IMR-90 (cell line): ENCODE results near the gene MSMP. TPM values are rescaled to one million over a fixed set of nuclear protein-coding genes. Genes with fewer than 3 reads are reported as not detected.
A peak's percentile ranks its signal among the peaks of the same experiment; 100 is the strongest.

ENCODE experiments used
- ATAC-seq: fragments of 200-7000 bp; cut with Tn5 transposase; 2 replicates; pipeline ENCODE4 v1.9.1; 2020; ENCODE audit warnings: low read depth, mild to moderate bottlenecking, moderate library complexity
- BruUV-seq: library from RNA; stranded (reverse); fragments of 400-500 nt; replicated peaks from 2 replicates; lab custom pipeline; 2021; lab: Mats Ljungman, UMichigan
- CTCF ChIA-PET: fragments of 300-600 bp; formaldehyde crosslinking; extraction: SDS; loops from one replicate; lab custom pipeline; 2021; ENCODE audit warnings: antibody characterized with exemption; lab: Yijun Ruan, JAX
- POLR2A ChIA-PET: fragments of 300-600 bp; sonication (Branson Sonifier 250); formaldehyde crosslinking; loops from one replicate; lab custom pipeline; 2022; ENCODE audit warnings: antibody characterized with exemption; ENCODE audit not compliant: unreplicated experiment; lab: Charles Lee
- DNase-seq: peaks from one replicate; pipeline ENCODE4 v3.0.0; 2013
- H2AFZ ChIP-seq: replicated peaks from 2 replicates; pipeline ENCODE3; 2013; ENCODE audit warnings: low read length, mild to moderate bottlenecking; ENCODE audit not compliant: poor library complexity
- H2AK5ac ChIP-seq: 2 replicates; pipeline ENCODE4 v1.6.1; 2013; ENCODE audit warnings: low read depth, low read length, inconsistent platforms
- H2AK9ac ChIP-seq: replicated peaks from 2 replicates; pipeline ENCODE3; 2013; ENCODE audit warnings: mild to moderate bottlenecking, low read depth, low read length, moderate library complexity; ENCODE audit not compliant: poor library complexity
- H2BK120ac ChIP-seq: 2 replicates; pipeline ENCODE4 v1.6.1; 2013; ENCODE audit warnings: low read depth, low read length, inconsistent platforms
- H2BK15ac ChIP-seq: 3 replicates; pipeline ENCODE4 v1.6.1; 2013; ENCODE audit warnings: low read depth, low read length, inconsistent platforms
- H2BK20ac ChIP-seq: 2 replicates; pipeline ENCODE4 v1.6.1; 2013; ENCODE audit warnings: low read depth, mild to moderate bottlenecking, inconsistent platforms, low read length, moderate library complexity
- H2BK5ac ChIP-seq: 2 replicates; pipeline ENCODE4 v1.6.1; 2013; ENCODE audit warnings: mild to moderate bottlenecking, low read depth, low read length, inconsistent platforms; ENCODE audit not compliant: poor library complexity, severe bottlenecking
- H3K14ac ChIP-seq: replicated peaks from 2 replicates; pipeline ENCODE4 v1.6.1; 2013; ENCODE audit warnings: low read depth, low read length, inconsistent platforms
- H3K18ac ChIP-seq: 2 replicates; pipeline ENCODE4 v1.6.1; 2013; ENCODE audit warnings: low read depth, low read length, control low read depth
- H3K23ac ChIP-seq: 2 replicates; pipeline ENCODE4 v1.6.1; 2013; ENCODE audit warnings: low read depth, low read length, inconsistent platforms
- H3K27ac ChIP-seq: 2 replicates; pipeline ENCODE4 v1.5.1; 2013; ENCODE audit warnings: mild to moderate bottlenecking, control low read depth, low read length; ENCODE audit not compliant: insufficient read depth
- H3K27me3 ChIP-seq: 2 replicates; pipeline ENCODE4 v1.6.1; 2013; ENCODE audit warnings: low read length; ENCODE audit not compliant: control insufficient read depth, insufficient read depth
- H3K36me3 ChIP-seq: 2 replicates; pipeline ENCODE4 v1.6.1; 2013; ENCODE audit warnings: low read length, mixed read lengths; ENCODE audit not compliant: control insufficient read depth, insufficient read depth
- H3K4ac ChIP-seq: 2 replicates; pipeline ENCODE4 v1.6.1; 2013; ENCODE audit warnings: low read depth, low read length, inconsistent platforms
- H3K4me1 ChIP-seq: 2 replicates; pipeline ENCODE4 v1.6.1; 2013; ENCODE audit warnings: low read length, mixed read lengths; ENCODE audit not compliant: control insufficient read depth, insufficient read depth
- H3K4me2 ChIP-seq: 2 replicates; pipeline ENCODE4 v1.6.1; 2013; ENCODE audit warnings: low read depth, mild to moderate bottlenecking, control low read depth, low read length, moderate library complexity
- H3K4me3 ChIP-seq: 2 replicates; pipeline ENCODE4 v1.5.1; 2013; ENCODE audit warnings: low read depth, mild to moderate bottlenecking, control low read depth, low read length, moderate library complexity; ENCODE audit not compliant: insufficient read depth
- H3K56ac ChIP-seq: 2 replicates; pipeline ENCODE4 v1.6.1; 2013; ENCODE audit warnings: low read length, inconsistent platforms; ENCODE audit not compliant: insufficient read depth; ENCODE audit errors: extremely low read depth
- H3K79me1 ChIP-seq, 2 experiments: 2 replicates each; pipeline ENCODE4 v1.6.1; 2013; ENCODE audit warnings: low read length in 2 of 2, inconsistent platforms in 1 of 2, low read depth in 1 of 2
- H3K9ac ChIP-seq: 2 replicates; pipeline ENCODE4 v1.6.1; 2013; ENCODE audit warnings: low read depth, low read length, control low read depth
- H3K9me1 ChIP-seq: 2 replicates; pipeline ENCODE4 v1.6.1; 2013; ENCODE audit warnings: low read length, inconsistent platforms; ENCODE audit not compliant: insufficient read depth
- H3K9me3 ChIP-seq: 2 replicates; pipeline ENCODE4 v1.6.1; 2013; ENCODE audit warnings: low read length; ENCODE audit not compliant: control insufficient read depth, insufficient read depth
- H4K20me1 ChIP-seq: 2 replicates; pipeline ENCODE4 v1.6.1; 2013; ENCODE audit warnings: low read length, inconsistent platforms; ENCODE audit not compliant: insufficient read depth
- H4K5ac ChIP-seq: 2 replicates; pipeline ENCODE4 v1.6.1; 2013; ENCODE audit warnings: mild to moderate bottlenecking, low read depth, low read length, control low read depth
- H4K8ac ChIP-seq, 2 experiments: 2 replicates each; pipeline ENCODE4 v1.6.1; 2013; ENCODE audit warnings: low read depth in 2 of 2, low read length in 2 of 2, control low read depth in 1 of 2, inconsistent platforms in 1 of 2
- H4K91ac ChIP-seq: 2 replicates; pipeline ENCODE4 v1.6.1; 2013; ENCODE audit warnings: low read depth, low read length, inconsistent platforms; ENCODE audit not compliant: insufficient read depth
- BHLHE40 ChIP-seq: fragments of 150-350 bp; IDR thresholded peaks from 2 replicates; pipeline ENCODE4 v1.6.1; 2016; ENCODE audit warnings: mild to moderate bottlenecking, low read depth, low read length
- CEBPB ChIP-seq: IDR thresholded peaks from 2 replicates; pipeline ENCODE4 v1.6.1; 2012; ENCODE audit warnings: low read depth, low read length, improper control_type of control experiment
- FOS ChIP-seq: fragments of 150-350 bp; IDR thresholded peaks from 2 replicates; pipeline ENCODE4 v1.6.1; 2016; ENCODE audit warnings: low read depth, low read length
- MAFK ChIP-seq: IDR thresholded peaks from 2 replicates; pipeline ENCODE4 v1.6.1; 2012; ENCODE audit warnings: low read depth, low read length, improper control_type of control experiment
- MAZ ChIP-seq: IDR thresholded peaks from 2 replicates; pipeline ENCODE4 v1.6.1; 2012; ENCODE audit warnings: low read depth, mild to moderate bottlenecking, low read length, improper control_type of control experiment, moderate library complexity, borderline replicate concordance
- MXI1 ChIP-seq: IDR thresholded peaks from 2 replicates; pipeline ENCODE4 v1.6.1; 2012; ENCODE audit warnings: low read depth, mild to moderate bottlenecking, low read length, moderate library complexity, borderline replicate concordance
- NFE2L2 ChIP-seq: fragments of 150-350 bp; IDR thresholded peaks from 2 replicates; pipeline ENCODE4 v1.6.1; 2016; ENCODE audit warnings: low read depth, mild to moderate bottlenecking, low read length
- RAD21 ChIP-seq: IDR thresholded peaks from 2 replicates; pipeline ENCODE4 v1.6.1; 2012; ENCODE audit warnings: low read length, improper control_type of control experiment
- SMC3 ChIP-seq: fragments of 150-350 bp; IDR thresholded peaks from 2 replicates; pipeline ENCODE4 v1.6.1; 2016; ENCODE audit warnings: low read depth, mild to moderate bottlenecking, antibody characterized with exemption, low read length, moderate library complexity
- WGBS, 2 experiments: methylation state at CpG; one replicate each; pipeline versions ENCODE4 v1.1.5 to v1.1.7; 2013; ENCODE audit warnings: missing lambda C conversion rate in 2 of 2; ENCODE audit not compliant: insufficient read length in 1 of 2; ENCODE audit errors: extremely low coverage in 2 of 2; 5-methylcytosine and 5-hydroxymethylcytosine counted together
- dilution Hi-C: fragments of 300-500 bp; cut with HindIII; formaldehyde crosslinking; loops from one replicate; pipeline ENCODE4 v1.14.3; 2018; ENCODE audit warnings: low sequenced_read_pairs; ENCODE audit not compliant: unreplicated experiment
- in situ Hi-C: fragments of 300-500 bp; cut with MboI; formaldehyde crosslinking; loops from 3 replicates; pipeline ENCODE4 v1.14.3; 2019; ENCODE audit warnings: low sequenced_read_pairs, inconsistent platforms, mixed read lengths
- intact Hi-C: fragments of 100-400 bp; cut with micrococcal nuclease; formaldehyde crosslinking; loops from 2 replicates; pipeline ENCODE4 v1.10.0; 2022
- polyA plus RNA-seq, 3 experiments: library from polyadenylated mRNA; depleted of rRNA; stranded (reverse); fragments of >200 nt; gene quantifications; 2 replicates each; pipeline ENCODE4 v1.2.3, GENCODE V29; 2012; ENCODE audit warnings: low replicate concordance in 1 of 3
- total RNA-seq: library from RNA; depleted of rRNA; stranded (reverse); fragments of >200 nt; gene quantifications from 2 replicates; pipeline ENCODE4 v1.2.3, GENCODE V29; 2012
- TF ChIP-seq, protein P1 (sequence below): fragments of 150-350 bp; IDR thresholded peaks from 2 replicates; pipeline ENCODE4 v1.6.1; 2017; ENCODE audit warnings: mild to moderate bottlenecking, antibody characterized with exemption, low read length, low read depth
- TF ChIP-seq, protein P2 (sequence below): fragments of 150-350 bp; IDR thresholded peaks from 2 replicates; pipeline ENCODE4 v1.6.1; 2016; ENCODE audit warnings: low read depth, mild to moderate bottlenecking, low read length, moderate library complexity, borderline replicate concordance

MSMP gene
- total and polyA plus RNA-seq, 2 of the 4 experiments (the other 2 are of a cell fraction), result not detected

DNA sequence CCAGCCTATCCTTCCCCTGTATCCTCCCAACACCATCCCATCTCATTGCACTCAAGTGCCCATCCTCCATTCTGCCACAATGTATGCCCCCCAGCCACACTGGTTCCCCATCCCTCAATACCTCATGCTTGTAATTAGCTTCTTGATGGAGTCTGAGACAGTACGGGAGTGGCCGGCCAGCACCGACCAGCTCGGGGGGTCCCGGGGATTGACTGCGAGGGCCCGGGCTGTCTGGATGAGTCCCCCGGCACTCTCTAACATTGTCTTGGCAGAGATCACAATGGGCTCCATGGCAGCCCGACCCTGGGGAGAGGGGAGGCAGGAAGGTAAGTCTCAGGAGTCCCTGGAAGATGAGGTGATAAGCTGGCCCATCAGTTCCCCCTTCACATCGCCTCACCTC lies 47.1 kb downstream of the MSMP start:
- dilution Hi-C loops, result no loop called here
- in situ Hi-C loops, result no loop called here
- DNase-seq, result no peak
- peaks cover 58 to 74% of the 10 kb centered on the region in 2 experiments for H3K79me1 ChIP-seq
- H3K4me3 ChIP-seq, result no peak overlapping the region
- TF ChIP-seq BHLHE40 (no peak), MAFK (no peak), MAZ (no peak), MXI1 (no peak), CEBPB (no peak), NFE2L2 (no peak), RAD21 (no peak), SMC3 (no peak), FOS (no peak)
- TF ChIP-seq, protein P1, sequence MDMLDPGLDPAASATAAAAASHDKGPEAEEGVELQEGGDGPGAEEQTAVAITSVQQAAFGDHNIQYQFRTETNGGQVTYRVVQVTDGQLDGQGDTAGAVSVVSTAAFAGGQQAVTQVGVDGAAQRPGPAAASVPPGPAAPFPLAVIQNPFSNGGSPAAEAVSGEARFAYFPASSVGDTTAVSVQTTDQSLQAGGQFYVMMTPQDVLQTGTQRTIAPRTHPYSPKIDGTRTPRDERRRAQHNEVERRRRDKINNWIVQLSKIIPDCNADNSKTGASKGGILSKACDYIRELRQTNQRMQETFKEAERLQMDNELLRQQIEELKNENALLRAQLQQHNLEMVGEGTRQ, result no peak
- TF ChIP-seq, protein P2, sequence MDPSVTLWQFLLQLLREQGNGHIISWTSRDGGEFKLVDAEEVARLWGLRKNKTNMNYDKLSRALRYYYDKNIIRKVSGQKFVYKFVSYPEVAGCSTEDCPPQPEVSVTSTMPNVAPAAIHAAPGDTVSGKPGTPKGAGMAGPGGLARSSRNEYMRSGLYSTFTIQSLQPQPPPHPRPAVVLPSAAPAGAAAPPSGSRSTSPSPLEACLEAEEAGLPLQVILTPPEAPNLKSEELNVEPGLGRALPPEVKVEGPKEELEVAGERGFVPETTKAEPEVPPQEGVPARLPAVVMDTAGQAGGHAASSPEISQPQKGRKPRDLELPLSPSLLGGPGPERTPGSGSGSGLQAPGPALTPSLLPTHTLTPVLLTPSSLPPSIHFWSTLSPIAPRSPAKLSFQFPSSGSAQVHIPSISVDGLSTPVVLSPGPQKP, result no peak
- POLR2A ChIA-PET, result no interaction called here
- no peak overlapping the region for H4K8ac ChIP-seq
- H3K14ac ChIP-seq, result no peak overlapping the region
- H3K23ac ChIP-seq, result no peak overlapping the region
- no peak overlapping the region for H2AK9ac ChIP-seq
- H4K91ac ChIP-seq, result no peak overlapping the region
- CTCF ChIA-PET, result interaction anchor here (0.6 kb wide), 1 partner anchor 39 kb away, joined by 4 read pairs; no protein-coding TSS in a partner anchor
- H2BK20ac ChIP-seq, result no peak overlapping the region
- no peak overlapping the region for H2BK120ac ChIP-seq
- 100% methylated on average over 7 of the region's 10 CpGs; no CpG with 5 or more reads in 1 of the 2 experiments for WGBS, 2 experiments
- H3K56ac ChIP-seq, result no peak overlapping the region
- H3K4me1 ChIP-seq, result no peaks in the 10 kb centered on the region
- no peaks in the 10 kb centered on the region for H3K9me3 ChIP-seq
- no TSS peak for BruUV-seq
- peak overlapping the region; percentile 27 for H2AFZ ChIP-seq
- no peak overlapping the region for H2AK5ac ChIP-seq
- H3K4me2 ChIP-seq, result no peak overlapping the region
- H3K27me3 ChIP-seq, result no peaks in the 10 kb centered on the region
- H2BK5ac ChIP-seq, result no peak overlapping the region
- H3K36me3 ChIP-seq, result peaks cover 85% of the 10 kb centered on the region
- ATAC-seq, result no peak
- H3K4ac ChIP-seq, result no peak overlapping the region
- H3K9ac ChIP-seq, result no peak overlapping the region
- intact Hi-C loops, result no loop called here
- peaks cover 7% of the 10 kb centered on the region for H3K9me1 ChIP-seq
- H2BK15ac ChIP-seq, result no peak overlapping the region
- peaks cover 18% of the 10 kb centered on the region for H4K20me1 ChIP-seq
- no peak overlapping the region for H4K5ac ChIP-seq
- no peak overlapping the region for H3K18ac ChIP-seq
- H3K27ac ChIP-seq, result no peak overlapping the region
